Chondrocyte (in vitro differentiated cells): ENCODE data around the gene ARHGEF10L. TPM values are rescaled to one million over a fixed set of nuclear protein-coding genes. Genes with fewer than 3 reads are reported as not detected.

ENCODE experiments used
- DNase-seq: peaks from one replicate; pipeline ENCODE4 v3.0.0; 2021; ENCODE audit warnings: mixed read lengths, low spot score
- H3K27ac Mint-ChIP-seq: one replicate; pipeline ENCODE4 v1.8.0; 2021; ENCODE audit warnings: mild to moderate bottlenecking, moderate library complexity, mixed read lengths; ENCODE audit not compliant: unreplicated experiment
- H3K27me3 Mint-ChIP-seq: 2 replicates; pipeline ENCODE4 v1.8.0; 2021; ENCODE audit warnings: low read depth, mixed read lengths
- H3K36me3 Mint-ChIP-seq: 2 replicates; pipeline ENCODE4 v1.8.0; 2021; ENCODE audit warnings: low read depth, mixed read lengths
- H3K4me1 Mint-ChIP-seq: 2 replicates; pipeline ENCODE4 v1.8.0; 2021; ENCODE audit warnings: low read depth, mild to moderate bottlenecking, mixed read lengths
- H3K4me3 Mint-ChIP-seq: one replicate; pipeline ENCODE4 v1.8.0; 2021; ENCODE audit warnings: mild to moderate bottlenecking, moderate library complexity, mixed read lengths; ENCODE audit not compliant: unreplicated experiment
- H3K9me3 Mint-ChIP-seq: 2 replicates; pipeline ENCODE4 v1.8.0; 2021; ENCODE audit warnings: low read depth, mixed read lengths
- CTCF ChIP-seq: fragments of 200-600 bp; sonication (generic); IDR thresholded peaks from 2 replicates; pipeline ENCODE4 v1.5.0; 2021; ENCODE audit warnings: antibody characterized with exemption, mild to moderate bottlenecking, moderate library complexity
- total RNA-seq: library from RNA; stranded (reverse); gene quantifications from 3 replicates; pipeline ENCODE4 v1.2.1, GENCODE V29; 2021

The ARHGEF10L gene
- total RNA-seq, 1 donor from 2014 or later: 40.0 TPM

DNA sequence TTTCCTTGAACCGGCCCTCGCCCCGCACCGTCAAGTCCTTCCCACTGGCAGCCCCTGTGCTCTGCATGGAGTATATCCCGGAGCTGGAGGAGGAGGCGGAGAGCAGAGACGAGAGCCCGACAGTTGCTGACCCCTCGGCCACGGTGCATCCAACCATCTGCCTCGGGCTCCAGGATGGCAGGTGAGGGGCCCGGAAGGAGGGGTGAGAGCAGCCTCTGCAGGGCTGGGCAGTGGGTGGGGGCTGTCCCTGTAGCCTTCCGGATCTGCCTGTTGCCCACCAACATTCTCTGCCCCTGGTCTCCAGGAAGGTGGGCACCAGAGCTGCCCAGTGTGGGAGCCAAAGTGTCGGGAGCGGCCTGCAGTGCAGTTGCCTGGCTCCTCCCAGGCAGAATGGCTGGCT is 116.4 kb downstream of the ARHGEF10L start:
- no peak for TF ChIP-seq CTCF
- H3K27me3 Mint-ChIP-seq: no peaks in the 10 kb centered on the region
- no peaks in the 10 kb centered on the region for H3K9me3 Mint-ChIP-seq

GRCh38 chr1:17657436-17657835 is 117.9 kb downstream of the ARHGEF10L start:
- H3K4me1 Mint-ChIP-seq: peaks cover 7% of the 10 kb centered on the region
- no peak for TF ChIP-seq CTCF
- no peaks in the 10 kb centered on the region for H3K9me3 Mint-ChIP-seq
- H3K36me3 Mint-ChIP-seq: peaks cover 15% of the 10 kb centered on the region
- H3K27me3 Mint-ChIP-seq: no peaks in the 10 kb centered on the region
- DNase-seq: no peak
- no peak overlapping the region for H3K27ac Mint-ChIP-seq
- no peak overlapping the region for H3K4me3 Mint-ChIP-seq

More for the DNA sequence above, 116.4 kb downstream of the ARHGEF10L start:
- no peak overlapping the region for H3K27ac Mint-ChIP-seq
- peaks cover 17% of the 10 kb centered on the region for H3K36me3 Mint-ChIP-seq
- no peak overlapping the region for H3K4me3 Mint-ChIP-seq
- no peak for DNase-seq
- H3K4me1 Mint-ChIP-seq: peaks cover 7% of the 10 kb centered on the region

GRCh38 chr1:17658837-17659236 is 119.3 kb downstream of the ARHGEF10L start:
- H3K27me3 Mint-ChIP-seq: no peaks in the 10 kb centered on the region
- no peak for TF ChIP-seq CTCF
- no peaks in the 10 kb centered on the region for H3K9me3 Mint-ChIP-seq
- H3K4me1 Mint-ChIP-seq: peaks cover 4% of the 10 kb centered on the region
- peaks cover 17% of the 10 kb centered on the region for H3K36me3 Mint-ChIP-seq
- DNase-seq: no peak
- H3K4me3 Mint-ChIP-seq: no peak overlapping the region
- no peak overlapping the region for H3K27ac Mint-ChIP-seq

DNA sequence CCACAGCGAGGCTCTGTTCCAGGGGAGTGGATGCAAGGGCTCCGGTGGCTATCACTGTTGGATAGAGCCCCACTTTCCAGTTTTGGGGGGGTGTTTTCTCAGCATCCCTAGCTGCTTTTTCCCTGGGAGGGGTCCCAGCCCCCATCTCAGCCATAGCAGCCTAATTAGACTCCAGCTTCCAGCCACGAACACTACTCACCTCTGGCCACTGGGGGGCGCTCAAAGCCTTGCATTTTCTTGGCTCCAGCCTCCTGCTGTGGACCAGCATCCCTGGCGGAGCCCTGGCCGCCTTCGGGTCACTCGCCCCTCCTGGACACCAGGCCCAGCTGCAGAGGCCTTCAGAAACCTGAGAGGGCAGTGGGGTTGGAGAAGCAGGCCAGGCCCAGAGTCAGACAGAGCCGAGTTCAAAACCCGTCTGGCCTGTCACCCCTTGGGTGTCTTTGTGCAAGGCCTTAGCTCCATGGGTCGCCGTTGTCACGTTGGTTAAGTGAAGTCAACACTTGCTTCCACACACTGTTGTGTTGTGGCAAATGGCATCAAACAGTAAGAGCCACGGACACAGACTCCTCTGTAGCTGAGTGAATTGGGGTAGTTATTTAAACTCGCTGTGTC is 122.2 kb downstream of the ARHGEF10L start:
- H3K4me3 Mint-ChIP-seq: no peak overlapping the region
- TF ChIP-seq CTCF: peak; percentile 96
- H3K4me1 Mint-ChIP-seq: no peaks in the 10 kb centered on the region
- no peak overlapping the region for H3K27ac Mint-ChIP-seq
- H3K36me3 Mint-ChIP-seq: peaks cover 17% of the 10 kb centered on the region
- H3K27me3 Mint-ChIP-seq: no peaks in the 10 kb centered on the region
- DNase-seq: no peak
- no peaks in the 10 kb centered on the region for H3K9me3 Mint-ChIP-seq

DNA sequence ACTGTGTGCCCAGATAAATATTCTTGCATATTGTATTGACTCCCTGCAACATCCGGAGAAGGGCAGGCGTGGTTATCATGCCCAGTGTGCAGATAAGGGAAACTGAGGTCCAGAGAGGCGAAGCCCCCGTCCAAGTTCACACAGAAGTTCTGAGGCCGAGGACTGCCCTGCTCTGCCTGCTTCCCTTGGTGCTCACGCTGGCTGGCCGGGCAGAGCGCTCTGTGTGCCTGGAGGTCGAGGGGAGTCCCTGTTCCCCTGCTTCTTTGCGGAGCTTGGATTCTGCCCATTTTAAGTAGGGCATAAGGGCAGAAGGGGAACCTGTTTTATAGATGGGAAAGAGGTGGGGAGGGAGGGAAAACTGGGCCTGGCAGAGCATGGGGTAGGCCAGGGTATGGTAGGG is 122.8 kb downstream of the ARHGEF10L start:
- peaks cover 17% of the 10 kb centered on the region for H3K36me3 Mint-ChIP-seq

More for the DNA sequence above, 122.8 kb downstream of the ARHGEF10L start:
- Mint-ChIP-seq H3K27me3 (no peaks in the 10 kb centered on the region), H3K27ac (no peak overlapping the region), H3K4me1 (no peaks in the 10 kb centered on the region), H3K4me3 (no peak overlapping the region), H3K9me3 (no peaks in the 10 kb centered on the region)
- no peak for DNase-seq
- TF ChIP-seq CTCF: no peak
